Parathyroid adenoma (tissue), 2 donors: ENCODE results near the gene IGFBP4.

ENCODE experiments used
- H2AFZ ChIP-seq: fragments of 300-600 bp; sonication (generic); one replicate; pipeline ENCODE4 v1.7.0; 2017; ENCODE audit warnings: antibody characterized with exemption, mild to moderate bottlenecking
- H3K27ac ChIP-seq: fragments of 300-600 bp; sonication (generic); one replicate; pipeline ENCODE4 v1.7.0; 2017
- H3K27me3 ChIP-seq: fragments of 300-600 bp; sonication (generic); one replicate; pipeline ENCODE4 v1.7.0; 2017; ENCODE audit warnings: low read length; ENCODE audit not compliant: control insufficient read depth, insufficient read depth
- H3K36me3 ChIP-seq: fragments of 300-600 bp; sonication (generic); one replicate; pipeline ENCODE4 v1.7.0; 2017; ENCODE audit warnings: low read length; ENCODE audit not compliant: control insufficient read depth, insufficient read depth
- H3K4me1 ChIP-seq: fragments of 300-600 bp; sonication (generic); one replicate; pipeline ENCODE4 v1.7.0; 2017; ENCODE audit warnings: control low read depth
- H3K4me2 ChIP-seq: fragments of 300-600 bp; sonication (generic); one replicate; pipeline ENCODE4 v1.7.0; 2017; ENCODE audit warnings: low read length
- H3K4me3 ChIP-seq: fragments of 300-600 bp; sonication (generic); one replicate; pipeline ENCODE4 v1.7.0; 2017; ENCODE audit warnings: low read depth, low read length
- H3K79me2 ChIP-seq: fragments of 300-600 bp; sonication (generic); one replicate; pipeline ENCODE4 v1.7.0; 2017; ENCODE audit warnings: control low read depth
- H3K9ac ChIP-seq: fragments of 300-600 bp; sonication (generic); one replicate; pipeline ENCODE4 v1.7.0; 2017; ENCODE audit warnings: mild to moderate bottlenecking
- H3K9me3 ChIP-seq: fragments of 300-600 bp; sonication (generic); one replicate; pipeline ENCODE4 v1.7.0; 2017; ENCODE audit warnings: low read length; ENCODE audit not compliant: control insufficient read depth
- CTCF ChIP-seq: fragments of 300-600 bp; sonication (generic); IDR thresholded peaks from one replicate; pipeline ENCODE4 v1.7.0; 2017; ENCODE audit warnings: antibody characterized with exemption, mild to moderate bottlenecking
- donor health status: primary hyperparathyroidism.

Gene IGFBP4

GRCh38 chr17:40469805-40470675, 26.8 kb downstream of the IGFBP4 start:
- no peak overlapping the region for H3K4me3 ChIP-seq
- H3K4me2 ChIP-seq: no peak overlapping the region
- H3K9ac ChIP-seq: no peak overlapping the region
- no peaks in the 10 kb centered on the region for H3K4me1 ChIP-seq
- H3K27ac ChIP-seq: no peak overlapping the region
- no peak for TF ChIP-seq CTCF
- no peaks in the 10 kb centered on the region for H3K79me2 ChIP-seq
- H3K27me3 ChIP-seq: no peaks in the 10 kb centered on the region
- no peak overlapping the region for H2AFZ ChIP-seq
- H3K36me3 ChIP-seq: no peaks in the 10 kb centered on the region
- no peaks in the 10 kb centered on the region for H3K9me3 ChIP-seq

GRCh38 chr17:40470932-40471828, 27.9 kb downstream of the IGFBP4 start:
- no peak for TF ChIP-seq CTCF
- no peaks in the 10 kb centered on the region for H3K27me3 ChIP-seq
- H3K36me3 ChIP-seq: no peaks in the 10 kb centered on the region
- no peaks in the 10 kb centered on the region for H3K4me1 ChIP-seq
- no peak overlapping the region for H2AFZ ChIP-seq
- H3K9me3 ChIP-seq: no peaks in the 10 kb centered on the region
- no peak overlapping the region for H3K9ac ChIP-seq
- H3K27ac ChIP-seq: no peak overlapping the region
- H3K79me2 ChIP-seq: no peaks in the 10 kb centered on the region
- no peak overlapping the region for H3K4me2 ChIP-seq
- H3K4me3 ChIP-seq: no peak overlapping the region

GRCh38 chr17:40471846-40472732, 28.8 kb downstream of the IGFBP4 start:
- Histone ChIP-seq H3K79me2 (no peaks in the 10 kb centered on the region), H3K4me3 (no peak overlapping the region), H3K27me3 (no peaks in the 10 kb centered on the region), H3K4me1 (no peaks in the 10 kb centered on the region), H3K9me3 (no peaks in the 10 kb centered on the region), H2AFZ (no peak overlapping the region), H3K36me3 (no peaks in the 10 kb centered on the region), H3K9ac (no peak overlapping the region), H3K4me2 (no peak overlapping the region), H3K27ac (no peak overlapping the region)
- no peak for TF ChIP-seq CTCF

- H3K9ac ChIP-seq: no peak overlapping the region
- H3K4me3 ChIP-seq: no peak overlapping the region
- TF ChIP-seq CTCF: no peak
- H2AFZ ChIP-seq: no peak overlapping the region
- no peaks in the 10 kb centered on the region for H3K4me1 ChIP-seq
- H3K79me2 ChIP-seq: no peaks in the 10 kb centered on the region
- H3K9me3 ChIP-seq: no peaks in the 10 kb centered on the region
- H3K27ac ChIP-seq: no peak overlapping the region
- H3K4me2 ChIP-seq: no peak overlapping the region
- H3K27me3 ChIP-seq: no peaks in the 10 kb centered on the region
- H3K36me3 ChIP-seq: no peaks in the 10 kb centered on the region
These were observed 29.6 kb downstream of the IGFBP4 start for GRCh38 chr17:40472733-40473452.
